Glutamatergic neuron (in vitro differentiated cells): ENCODE results near the gene ADAM17. TPM values are rescaled to one million over a fixed set of nuclear protein-coding genes. Genes with fewer than 3 reads are reported as not detected.

Source experiments
- DNase-seq: peaks from one replicate; pipeline ENCODE4 v3.0.0; 2022
- H3K27ac Mint-ChIP-seq: one replicate; pipeline ENCODE4 v1.8.0; 2020; ENCODE audit warnings: mild to moderate bottlenecking, mixed read lengths, inconsistent platforms; ENCODE audit not compliant: unreplicated experiment
- H3K27me3 Mint-ChIP-seq: one replicate; pipeline ENCODE4 v1.8.0; 2020; ENCODE audit warnings: mild to moderate bottlenecking, moderate library complexity, mixed read lengths, inconsistent platforms; ENCODE audit not compliant: unreplicated experiment
- H3K36me3 Mint-ChIP-seq: one replicate; pipeline ENCODE4 v1.8.0; 2020; ENCODE audit warnings: mild to moderate bottlenecking, mixed read lengths, inconsistent platforms; ENCODE audit not compliant: unreplicated experiment
- H3K4me1 Mint-ChIP-seq: one replicate; pipeline ENCODE4 v1.8.0; 2020; ENCODE audit warnings: mild to moderate bottlenecking, low read depth, mixed read lengths, inconsistent platforms; ENCODE audit not compliant: unreplicated experiment
- H3K4me3 Mint-ChIP-seq: one replicate; pipeline ENCODE4 v1.8.0; 2020; ENCODE audit warnings: mild to moderate bottlenecking, mixed read lengths, inconsistent platforms; ENCODE audit not compliant: unreplicated experiment
- H3K9me3 Mint-ChIP-seq: one replicate; pipeline ENCODE4 v1.8.0; 2020; ENCODE audit warnings: mild to moderate bottlenecking, moderate library complexity, mixed read lengths, inconsistent platforms; ENCODE audit not compliant: unreplicated experiment
- CTCF ChIP-seq: fragments of 200-600 bp; sonication (generic); IDR thresholded peaks from one replicate; pipeline ENCODE4 v1.5.0; 2021; ENCODE audit not compliant: partially characterized antibody, unreplicated experiment
- total RNA-seq: library from RNA; stranded (reverse); fragmentation: NEBNext Ultra II Directional; extraction: Animal tissue kit (Norgen Biotek cat#: 25700); gene quantifications from one replicate; pipeline ENCODE4 v1.2.1, GENCODE V29; 2021; ENCODE audit not compliant: unreplicated experiment

The ADAM17 gene
- total RNA-seq, 1 donor from 2014 or later = 23.8 TPM

- no peak for DNase-seq
- no peaks in the 10 kb centered on the region for H3K4me1 Mint-ChIP-seq
- no peak overlapping the region for H3K4me3 Mint-ChIP-seq
- H3K27me3 Mint-ChIP-seq = no peaks in the 10 kb centered on the region
- H3K36me3 Mint-ChIP-seq = no peaks in the 10 kb centered on the region
- TF ChIP-seq CTCF = no peak
- no peak overlapping the region for H3K27ac Mint-ChIP-seq
- peaks cover 2% of the 10 kb centered on the region for H3K9me3 Mint-ChIP-seq
These were observed 7.1 kb downstream of the ADAM17 start for GRCh38 chr2:9548506-9548905.

GRCh38 chr2:9547262-9547991 lies 8.2 kb downstream of the ADAM17 start:
- no peak for TF ChIP-seq CTCF
- no peaks in the 10 kb centered on the region for H3K4me1 Mint-ChIP-seq
- no peak for DNase-seq
- no peak overlapping the region for H3K4me3 Mint-ChIP-seq
- peaks cover 2% of the 10 kb centered on the region for H3K9me3 Mint-ChIP-seq
- no peaks in the 10 kb centered on the region for H3K27me3 Mint-ChIP-seq
- no peak overlapping the region for H3K27ac Mint-ChIP-seq
- H3K36me3 Mint-ChIP-seq = no peaks in the 10 kb centered on the region

GRCh38 chr2:9545502-9545901 lies 10.1 kb downstream of the ADAM17 start:
- Mint-ChIP-seq H3K27me3 (no peaks in the 10 kb centered on the region), H3K36me3 (no peaks in the 10 kb centered on the region), H3K4me1 (no peaks in the 10 kb centered on the region)

GRCh38 chr2:9543557-9543956 lies 12.1 kb downstream of the ADAM17 start:
- no peaks in the 10 kb centered on the region for H3K9me3 Mint-ChIP-seq
- no peak overlapping the region for H3K27ac Mint-ChIP-seq

More at GRCh38 chr2:9545502-9545901, 10.1 kb downstream of the ADAM17 start:
- peaks cover 2% of the 10 kb centered on the region for H3K9me3 Mint-ChIP-seq
- DNase-seq = no peak
- no peak for TF ChIP-seq CTCF
- no peak overlapping the region for H3K27ac Mint-ChIP-seq
- H3K4me3 Mint-ChIP-seq = no peak overlapping the region

More at GRCh38 chr2:9543557-9543956, 12.1 kb downstream of the ADAM17 start:
- H3K4me3 Mint-ChIP-seq = no peak overlapping the region
- TF ChIP-seq CTCF = no peak
- H3K4me1 Mint-ChIP-seq = no peaks in the 10 kb centered on the region
- DNase-seq = no peak
- H3K36me3 Mint-ChIP-seq = no peaks in the 10 kb centered on the region
- H3K27me3 Mint-ChIP-seq = no peaks in the 10 kb centered on the region
